ENCODE results near the gene ELOVL5. TPM values are rescaled to one million over a fixed set of nuclear protein-coding genes. Genes with fewer than 3 reads are reported as not detected.

The ELOVL5 gene
- total RNA-seq, 1 experiment from 2014 or later: 121 TPM

DNA sequence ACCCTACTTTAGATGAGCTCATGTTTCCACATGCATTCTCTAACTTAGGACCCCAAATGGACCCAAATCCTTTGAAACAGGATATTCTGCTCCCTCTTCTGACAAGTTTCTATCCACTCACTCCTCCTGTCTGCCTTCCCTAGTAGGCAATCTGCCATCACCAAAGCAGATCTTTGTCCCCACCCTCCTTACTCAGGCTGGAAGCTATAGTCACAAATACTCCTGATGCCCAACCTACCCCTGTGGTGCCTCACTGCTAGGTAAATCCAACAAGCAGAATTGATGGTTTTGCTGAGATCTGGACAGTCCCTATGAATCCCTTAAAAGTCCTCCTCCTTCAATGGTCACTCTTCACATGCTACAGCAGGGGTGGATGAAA, 21.7 kb downstream of the ELOVL5 start:
- Histone ChIP-seq H3K27me3 (ENCODE audit: insufficient read depth, low read length) (no peaks in the 10 kb centered on the region), H3K27ac (ENCODE audit: insufficient read length, low read depth, low read length) (no peak overlapping the region), H4K5ac (ENCODE audit: insufficient read length, low read depth, low read length) (no peak overlapping the region), H3K79me2 (ENCODE audit: insufficient read depth, low read length) (peaks cover 45% of the 10 kb centered on the region; the same call in 1 of the 2 replicates), H2BK12ac (ENCODE audit: insufficient read length, low read depth, low read length) (no peak overlapping the region), H3K23me2 (ENCODE audit: insufficient read length, low read depth, low read length, poor library complexity, severe bottlenecking) (no peaks in the 10 kb centered on the region), H3K79me1 (ENCODE audit: insufficient read depth, low read depth, low read length, poor library complexity, severe bottlenecking) (peaks cover 10% of the 10 kb centered on the region), H2AFZ (ENCODE audit: low read length) (no peak overlapping the region), H3K9me3 (ENCODE audit: control insufficient read depth, low read depth, low read length) (no peaks in the 10 kb centered on the region), H3K4me1 (ENCODE audit: insufficient read depth, low read length) (peaks cover 5% of the 10 kb centered on the region; the same call in 1 of the 2 replicates), H2BK15ac (ENCODE audit: low read depth, low read length) (no peak overlapping the region), H3K56ac (ENCODE audit: insufficient read length, low read depth, low read length) (no peak overlapping the region), H2AK5ac (ENCODE audit: insufficient read length, low read length) (no peak overlapping the region), H4K8ac (replicated peaks; ENCODE audit: insufficient read length, low read depth, low read length) (no peak overlapping the region), H2BK5ac (ENCODE audit: insufficient read length, low read length) (no peak overlapping the region), H2BK20ac (ENCODE audit: low read depth, low read length, poor library complexity, severe bottlenecking) (no peak overlapping the region), H3K14ac (ENCODE audit: insufficient read depth, low read length) (no peak overlapping the region), H3K23ac (ENCODE audit: insufficient read length, low read depth, low read length) (no peak overlapping the region), H3T11ph (ENCODE audit: low read length) (no peak overlapping the region), H3K9ac (ENCODE audit: extremely low read depth, insufficient read length, low read length) (no peak overlapping the region), H3K4me2 (ENCODE audit: insufficient read depth, insufficient read length, low read length) (no peak overlapping the region), H3K18ac (ENCODE audit: insufficient read length, low read depth, low read length) (no peak overlapping the region), H4K91ac (ENCODE audit: insufficient read length, low read depth, low read length) (no peak overlapping the region), H3K4ac (ENCODE audit: low read depth, low read length) (no peak overlapping the region), H2BK120ac (ENCODE audit: low read depth, low read length, poor library complexity, severe bottlenecking) (no peak overlapping the region), H4K20me1 (ENCODE audit: control insufficient read depth, insufficient read depth, insufficient read length) (no peaks in the 10 kb centered on the region)
- H3K27me3 Mint-ChIP-seq (ENCODE audit: low read depth): no peaks in the 10 kb centered on the region
- H3K4me3 Mint-ChIP-seq: no peak overlapping the region
- DNase-seq: no peak
- no peaks in the 10 kb centered on the region for H3K9me3 Mint-ChIP-seq
- H3K36me3 Mint-ChIP-seq (ENCODE audit: insufficient read depth in 1 of 3, low read depth in 3 of 3): peaks cover 0 to 9% (median 3%) of the 10 kb centered on the region in 3 experiments; a peak in 5 of 7 replicates
- H3K4me1 Mint-ChIP-seq: peaks cover 24 to 30% of the 10 kb centered on the region in 2 experiments
- TF ChIP-seq, protein P1, sequence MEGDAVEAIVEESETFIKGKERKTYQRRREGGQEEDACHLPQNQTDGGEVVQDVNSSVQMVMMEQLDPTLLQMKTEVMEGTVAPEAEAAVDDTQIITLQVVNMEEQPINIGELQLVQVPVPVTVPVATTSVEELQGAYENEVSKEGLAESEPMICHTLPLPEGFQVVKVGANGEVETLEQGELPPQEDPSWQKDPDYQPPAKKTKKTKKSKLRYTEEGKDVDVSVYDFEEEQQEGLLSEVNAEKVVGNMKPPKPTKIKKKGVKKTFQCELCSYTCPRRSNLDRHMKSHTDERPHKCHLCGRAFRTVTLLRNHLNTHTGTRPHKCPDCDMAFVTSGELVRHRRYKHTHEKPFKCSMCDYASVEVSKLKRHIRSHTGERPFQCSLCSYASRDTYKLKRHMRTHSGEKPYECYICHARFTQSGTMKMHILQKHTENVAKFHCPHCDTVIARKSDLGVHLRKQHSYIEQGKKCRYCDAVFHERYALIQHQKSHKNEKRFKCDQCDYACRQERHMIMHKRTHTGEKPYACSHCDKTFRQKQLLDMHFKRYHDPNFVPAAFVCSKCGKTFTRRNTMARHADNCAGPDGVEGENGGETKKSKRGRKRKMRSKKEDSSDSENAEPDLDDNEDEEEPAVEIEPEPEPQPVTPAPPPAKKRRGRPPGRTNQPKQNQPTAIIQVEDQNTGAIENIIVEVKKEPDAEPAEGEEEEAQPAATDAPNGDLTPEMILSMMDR (conservative IDR thresholded peaks at IDR 0.05): no peak
- H3K27ac Mint-ChIP-seq: peak overlapping the region in 2 of 3 experiments; percentile 11 to 88; a peak in 4 of 7 replicates

All from H9 (cell line).